Transverse colon (tissue), 4 donors: Measurements from ENCODE around the gene CDO1.

Experiments used
- CTCF ChIP-seq, 5 experiments: fragments of 200-600 bp in 3 of 5; fragments of 450-650 bp in 2 of 5; sonication (generic) in 3 of 5; IDR thresholded peaks; 1 replicate in 2 of 5; 2 replicates in 3 of 5; pipeline ENCODE4 v1.5.1; 2016 to 2017; ENCODE audit warnings: antibody characterized with exemption in 5 of 5, inconsistent platforms in 3 of 5, mild to moderate bottlenecking in 2 of 5, moderate library complexity in 1 of 5
- EP300 ChIP-seq: sonication (generic); formaldehyde crosslinking; IDR thresholded peaks from one replicate; pipeline ENCODE4 v1.6.1; 2017; ENCODE audit warnings: antibody characterized with exemption, low read depth
- POLR2A ChIP-seq: fragments of 450-650 bp; IDR thresholded peaks from one replicate; pipeline ENCODE4 v1.6.1; 2016; ENCODE audit warnings: antibody characterized with exemption, mild to moderate bottlenecking, moderate library complexity
- POLR2AphosphoS5 ChIP-seq, 3 donors: sonication (generic); formaldehyde crosslinking; IDR thresholded peaks; one replicate each; pipeline ENCODE4 v1.6.1; 2016; ENCODE audit warnings: antibody characterized with exemption in 3 of 3

GRCh38 chr5:115838885-115839518 lies 22.5 kb upstream of the CDO1 start:
- TF ChIP-seq CTCF (IDR thresholded peaks at IDR 0.05) (peak; percentile 51 to 59 (median 53)), POLR2A (no peak), POLR2AphosphoS5 (IDR thresholded peaks at IDR 0.05) (no peak), EP300 (no peak)
